Measurements from ENCODE around the gene MSN. TPM values are rescaled to one million over a fixed set of nuclear protein-coding genes. Genes with fewer than 3 reads are reported as not detected.
"Not testable (repeated sequence)": the region's sequence is repeated elsewhere in the genome, so short reads cannot be mapped to it uniquely, and the experiment has no call there.

MSN gene
- polyA plus RNA-seq, 1 donor (not counting 4 experiments of a cell fraction or from before 2014, with no cell fraction given), result 421 TPM

- no peak for DNase-seq (ENCODE audit: low read depth, low spot score)
- Histone ChIP-seq H3K27me3 (ENCODE audit: control insufficient read depth, extremely low read depth, insufficient read depth, low read length) (no peaks in the 10 kb centered on the region), H4K20me1 (ENCODE audit: control insufficient read depth, extremely low read depth, insufficient read depth, low read length) (no peaks in the 10 kb centered on the region), H3K9me3 (ENCODE audit: control insufficient read depth, low read depth, low read length) (no peaks in the 10 kb centered on the region), H3K4me3 (ENCODE audit: control insufficient read depth in 2 of 3, extremely low read depth in 1 of 3, insufficient read depth in 2 of 3, low read depth in 1 of 3, low read length in 3 of 3) (no peak overlapping the region), H3K4me1 (ENCODE audit: control insufficient read depth, extremely low read depth, insufficient read depth, low read length) (peaks cover 7% of the 10 kb centered on the region), H3K36me3 (ENCODE audit: control insufficient read depth in 2 of 2, extremely low read depth in 1 of 2, insufficient read depth in 2 of 2, low read length in 2 of 2) (no peaks in the 10 kb centered on the region), H3K79me2 (ENCODE audit: control insufficient read depth, insufficient read depth, low read length) (no peaks in the 10 kb centered on the region), H2AFZ (ENCODE audit: control insufficient read depth, low read length) (no peak overlapping the region), H3K9me1 (ENCODE audit: control insufficient read depth, extremely low read depth, insufficient read depth, low read length) (no peaks in the 10 kb centered on the region), H3K4me2 (ENCODE audit: control insufficient read depth, extremely low read depth, insufficient read depth, low read depth, low read length) (no peak overlapping the region), H3K27ac (ENCODE audit: control insufficient read depth, insufficient read depth, low read length) (peak overlapping the region; percentile 31), H3K9ac (ENCODE audit: control insufficient read depth, extremely low read depth, insufficient read depth, low read length) (no peak overlapping the region)
- no peak for FAIRE-seq
- dilution Hi-C loops (cut with MboI; ENCODE audit: extremely low pct_ligation_motif_present, low sequenced_read_pairs), result no loop called here
- TF ChIP-seq CTCF (optimal IDR thresholded peaks at IDR 0.05 in 1 of 3, IDR thresholded peaks at IDR 0.05 in 1 of 3, conservative IDR thresholded peaks at IDR 0.05 in 1 of 3; ENCODE audit: extremely low read depth in 1 of 3, insufficient read depth in 2 of 3, low read length in 3 of 3), result no peak
- TF ChIP-seq EZH2 (IDR thresholded peaks at IDR 0.05; ENCODE audit: low read length), result no peak
Measured at GRCh38 chrX:65758505-65758904, 91.1 kb downstream of the MSN start.

- H3K79me2 ChIP-seq (ENCODE audit: control insufficient read depth, insufficient read depth, low read length); H3K4me1 ChIP-seq (ENCODE audit: control insufficient read depth, extremely low read depth, insufficient read depth, low read length); H3K9ac ChIP-seq (ENCODE audit: control insufficient read depth, extremely low read depth, insufficient read depth, low read length); DNase-seq (ENCODE audit: low read depth, low spot score); FAIRE-seq; H3K9me1 ChIP-seq (ENCODE audit: control insufficient read depth, extremely low read depth, insufficient read depth, low read length); H3K4me3 ChIP-seq (ENCODE audit: control insufficient read depth in 2 of 3, extremely low read depth in 1 of 3, insufficient read depth in 2 of 3, low read depth in 1 of 3, low read length in 3 of 3); H3K9me3 ChIP-seq (ENCODE audit: control insufficient read depth, low read depth, low read length); H4K20me1 ChIP-seq (ENCODE audit: control insufficient read depth, extremely low read depth, insufficient read depth, low read length); dilution Hi-C loops (cut with MboI; ENCODE audit: extremely low pct_ligation_motif_present, low sequenced_read_pairs); H3K27ac ChIP-seq (ENCODE audit: control insufficient read depth, insufficient read depth, low read length); H3K4me2 ChIP-seq (ENCODE audit: control insufficient read depth, extremely low read depth, insufficient read depth, low read depth, low read length); H3K27me3 ChIP-seq (ENCODE audit: control insufficient read depth, extremely low read depth, insufficient read depth, low read length); H3K36me3 ChIP-seq (ENCODE audit: control insufficient read depth in 2 of 2, extremely low read depth in 1 of 2, insufficient read depth in 2 of 2, low read length in 2 of 2); H2AFZ ChIP-seq (ENCODE audit: control insufficient read depth, low read length): not testable (repeated sequence)
Measured at GRCh38 chrX:65759525-65759924, 92.1 kb downstream of the MSN start.

- TF ChIP-seq EZH2 (IDR thresholded peaks at IDR 0.05; ENCODE audit: low read length) (no peak), CTCF (optimal IDR thresholded peaks at IDR 0.05 in 1 of 3, IDR thresholded peaks at IDR 0.05 in 1 of 3, conservative IDR thresholded peaks at IDR 0.05 in 1 of 3; ENCODE audit: extremely low read depth in 1 of 3, insufficient read depth in 2 of 3, low read length in 3 of 3) (no peak)
- no peak for DNase-seq (ENCODE audit: low read depth, low spot score)
Measured at GRCh38 chrX:65769564-65770292, 102.3 kb downstream of the MSN start.

More at GRCh38 chrX:65769564-65770292, 102.3 kb downstream of the MSN start:
- dilution Hi-C loops (cut with MboI; ENCODE audit: extremely low pct_ligation_motif_present, low sequenced_read_pairs), result no loop called here
- Histone ChIP-seq H3K9ac (ENCODE audit: control insufficient read depth, extremely low read depth, insufficient read depth, low read length) (no peak overlapping the region), H4K20me1 (ENCODE audit: control insufficient read depth, extremely low read depth, insufficient read depth, low read length) (no peaks in the 10 kb centered on the region), H3K9me3 (ENCODE audit: control insufficient read depth, low read depth, low read length) (no peaks in the 10 kb centered on the region), H3K36me3 (ENCODE audit: control insufficient read depth in 2 of 2, extremely low read depth in 1 of 2, insufficient read depth in 2 of 2, low read length in 2 of 2) (no peaks in the 10 kb centered on the region), H3K4me3 (ENCODE audit: control insufficient read depth in 2 of 3, extremely low read depth in 1 of 3, insufficient read depth in 2 of 3, low read depth in 1 of 3, low read length in 3 of 3) (no peak overlapping the region), H3K27me3 (ENCODE audit: control insufficient read depth, extremely low read depth, insufficient read depth, low read length) (no peaks in the 10 kb centered on the region), H3K27ac (ENCODE audit: control insufficient read depth, insufficient read depth, low read length) (no peak overlapping the region), H3K9me1 (ENCODE audit: control insufficient read depth, extremely low read depth, insufficient read depth, low read length) (no peaks in the 10 kb centered on the region), H2AFZ (ENCODE audit: control insufficient read depth, low read length) (no peak overlapping the region), H3K4me1 (ENCODE audit: control insufficient read depth, extremely low read depth, insufficient read depth, low read length) (no peaks in the 10 kb centered on the region), H3K4me2 (ENCODE audit: control insufficient read depth, extremely low read depth, insufficient read depth, low read depth, low read length) (no peak overlapping the region), H3K79me2 (ENCODE audit: control insufficient read depth, insufficient read depth, low read length) (no peaks in the 10 kb centered on the region)
- FAIRE-seq, result no peak

Data from keratinocyte (primary cell).